ENCODE results near the gene ADRA1B. TPM values are rescaled to one million over a fixed set of nuclear protein-coding genes. Genes with fewer than 3 reads are reported as not detected.

ADRA1B gene
- total RNA-seq, 2 donors from 2014 or later: not detected

- Mint-ChIP-seq H3K9me3 (no peaks in the 10 kb centered on the region), H3K36me3 (ENCODE audit: insufficient read depth in 2 of 2) (no peaks in the 10 kb centered on the region), H3K4me1 (ENCODE audit: low read depth) (peaks cover 8% of the 10 kb centered on the region), H3K4me3 (no peak overlapping the region), H3K27me3 (ENCODE audit: low read depth) (peaks cover 45% of the 10 kb centered on the region), H3K27ac (no peak overlapping the region)
- DNase-seq (no peak), ATAC-seq (replicated peaks in 1 of 2) (no peak)
These were observed 9.8 kb upstream of the ADRA1B start for GRCh38 chr5:159906463-159906862.

DNA sequence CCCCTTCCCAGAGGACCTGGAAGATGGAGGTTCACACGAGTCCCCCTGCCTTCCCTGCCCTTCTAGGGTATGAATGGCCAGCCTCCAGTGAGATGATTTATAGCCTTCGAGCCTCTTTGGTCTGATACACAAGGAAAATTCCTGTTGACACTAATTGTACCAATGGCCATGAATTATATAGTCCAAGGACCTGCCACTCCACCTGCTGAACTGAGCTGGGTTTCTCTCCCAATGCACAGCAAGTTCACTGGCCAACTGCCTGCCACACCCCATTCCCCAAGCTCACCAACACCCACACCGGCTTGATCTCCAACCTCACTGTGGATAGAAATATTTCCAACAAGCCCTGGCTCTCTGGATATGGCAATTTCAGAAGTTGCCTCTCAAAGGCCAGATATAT, 9.3 kb upstream of the ADRA1B start:
- Mint-ChIP-seq H3K4me3 (no peak overlapping the region), H3K4me1 (ENCODE audit: low read depth) (peaks cover 8% of the 10 kb centered on the region), H3K36me3 (ENCODE audit: insufficient read depth in 2 of 2) (no peaks in the 10 kb centered on the region), H3K9me3 (no peaks in the 10 kb centered on the region), H3K27ac (no peak overlapping the region), H3K27me3 (ENCODE audit: low read depth) (peaks cover 48% of the 10 kb centered on the region)
- DNase-seq: no peak
- no peak for ATAC-seq (replicated peaks in 1 of 2)

DNA sequence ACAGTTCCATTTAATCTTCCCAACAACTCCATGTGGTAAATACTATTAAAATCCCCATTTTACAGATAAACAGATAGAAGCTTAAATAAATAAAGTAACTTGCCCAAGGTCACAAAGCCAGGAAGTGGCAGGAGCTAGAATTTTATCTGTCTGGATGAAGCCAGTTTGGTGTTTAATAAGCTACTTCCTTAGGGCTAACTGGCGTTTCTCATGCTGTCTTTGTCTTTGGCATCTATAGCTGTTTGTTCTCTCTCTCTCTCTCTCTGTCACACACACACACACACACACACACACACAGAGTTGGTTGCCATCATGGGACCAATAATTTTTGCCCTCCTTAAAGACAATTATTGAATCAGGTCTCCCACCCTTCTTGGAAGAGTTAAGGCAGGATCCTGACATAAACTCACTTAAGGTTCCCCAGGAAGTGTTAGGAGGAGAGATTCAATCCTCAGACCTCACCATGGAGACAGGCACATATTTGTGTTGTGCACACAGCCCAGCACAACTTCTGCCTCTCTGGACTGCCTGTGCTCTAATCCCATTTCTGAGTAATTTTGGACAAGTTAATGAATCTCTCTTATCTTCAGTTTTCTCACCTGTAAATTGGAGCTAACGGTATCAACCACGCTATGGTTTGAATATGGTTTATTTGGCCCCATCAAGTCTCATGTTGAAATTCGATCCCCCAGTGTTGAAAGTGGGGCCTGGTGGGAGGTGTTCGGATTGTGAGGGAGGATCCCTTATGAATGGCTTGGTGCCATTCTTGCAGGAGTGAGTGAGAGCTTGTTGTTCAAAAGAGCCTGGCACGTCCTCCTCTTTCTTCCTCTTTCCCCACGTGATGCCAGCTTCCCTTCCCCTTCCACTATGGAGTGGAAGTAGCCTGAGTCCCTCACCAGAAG, 8.3 kb upstream of the ADRA1B start:
- Mint-ChIP-seq H3K4me1 (ENCODE audit: low read depth) (peaks cover 8% of the 10 kb centered on the region), H3K4me3 (no peak overlapping the region), H3K27ac (no peak overlapping the region), H3K27me3 (ENCODE audit: low read depth) (peaks cover 53% of the 10 kb centered on the region), H3K9me3 (no peaks in the 10 kb centered on the region), H3K36me3 (ENCODE audit: insufficient read depth in 2 of 2) (no peaks in the 10 kb centered on the region)
- ATAC-seq (replicated peaks in 1 of 2): no peak
- DNase-seq: no peak

DNA sequence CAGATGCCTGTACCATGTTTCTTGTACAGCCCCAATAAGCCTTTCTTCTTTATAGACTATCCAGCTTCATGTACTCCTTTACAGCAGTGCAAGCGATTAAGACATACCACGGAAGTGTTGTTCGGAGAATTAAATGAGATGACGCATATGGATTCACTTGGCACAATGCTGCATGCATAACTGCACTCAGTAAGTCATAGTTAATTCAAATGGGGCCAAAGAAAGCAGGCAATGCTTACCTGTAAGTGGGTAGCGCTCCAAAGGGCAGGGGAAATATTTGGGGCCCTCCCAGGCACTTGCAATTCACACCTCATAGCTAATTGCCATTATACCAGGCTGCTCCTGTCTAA, 7.7 kb upstream of the ADRA1B start:
- peaks cover 8% of the 10 kb centered on the region for H3K4me1 Mint-ChIP-seq (ENCODE audit: low read depth)
- H3K4me3 Mint-ChIP-seq: no peak overlapping the region
- ATAC-seq (replicated peaks in 1 of 2): no peak
- H3K9me3 Mint-ChIP-seq: no peaks in the 10 kb centered on the region
- H3K27me3 Mint-ChIP-seq (ENCODE audit: low read depth): peaks cover 60% of the 10 kb centered on the region
- no peak overlapping the region for H3K27ac Mint-ChIP-seq
- H3K36me3 Mint-ChIP-seq (ENCODE audit: insufficient read depth in 2 of 2): no peaks in the 10 kb centered on the region
- DNase-seq: no peak

DNA sequence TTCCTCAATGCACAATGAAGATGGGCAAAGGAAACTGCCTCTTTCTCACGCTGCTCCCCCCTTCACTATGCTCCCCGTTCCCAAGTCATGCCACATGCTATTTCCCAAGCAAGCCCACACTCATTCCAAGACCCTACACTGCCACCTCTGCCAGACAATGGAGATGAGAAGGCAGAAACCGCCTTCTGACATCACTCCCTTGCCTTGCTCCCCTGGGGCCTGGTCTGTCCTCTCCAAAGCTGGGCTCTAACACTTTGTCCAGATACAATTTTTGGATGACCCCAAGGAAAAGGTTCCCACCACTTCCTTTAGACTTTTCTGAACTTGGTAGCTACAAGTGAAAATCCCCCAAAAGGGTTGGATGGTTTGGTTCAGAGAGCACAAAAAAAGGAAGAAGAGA, 7.2 kb upstream of the ADRA1B start:
- DNase-seq: no peak
- no peak for ATAC-seq (replicated peaks in 1 of 2)
- Mint-ChIP-seq H3K27me3 (ENCODE audit: low read depth) (peaks cover 65% of the 10 kb centered on the region), H3K4me3 (no peak overlapping the region), H3K4me1 (ENCODE audit: low read depth) (peaks cover 8% of the 10 kb centered on the region), H3K36me3 (ENCODE audit: insufficient read depth in 2 of 2) (no peaks in the 10 kb centered on the region), H3K27ac (no peak overlapping the region), H3K9me3 (no peaks in the 10 kb centered on the region)

DNA sequence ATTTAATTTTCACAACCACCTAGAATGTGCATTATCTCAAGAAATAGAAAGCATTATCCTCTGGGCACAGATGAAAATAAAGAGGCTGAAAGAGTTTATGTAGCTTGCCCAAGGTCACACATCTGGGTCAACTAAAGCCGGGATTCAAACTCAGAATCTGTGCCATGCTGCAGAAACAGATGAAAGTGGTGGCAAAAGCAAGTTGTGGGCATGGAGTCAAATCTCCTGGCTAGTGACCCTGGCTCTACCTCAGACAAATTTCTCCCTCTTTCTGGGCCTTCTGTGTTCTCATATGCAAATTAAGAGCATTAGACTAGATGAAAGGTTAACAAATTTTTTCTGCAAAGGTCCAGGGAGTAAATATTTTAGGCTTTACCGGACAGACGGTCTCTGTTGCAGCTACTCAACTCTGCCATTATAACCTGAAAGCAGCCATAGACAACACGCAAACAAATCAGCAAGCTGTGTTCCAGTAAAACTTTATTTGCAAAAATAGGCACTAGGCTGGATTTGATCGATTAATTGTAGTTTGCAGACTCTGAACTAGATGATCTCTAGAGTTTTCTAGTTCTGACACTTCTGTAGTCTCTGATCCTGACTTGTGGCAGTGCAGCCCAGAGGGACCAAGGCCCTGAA, 6.0 kb upstream of the ADRA1B start:
- ATAC-seq (replicated peaks in 1 of 2) (no peak), DNase-seq (no peak)
- Mint-ChIP-seq H3K27me3 (ENCODE audit: low read depth) (peaks cover 65% of the 10 kb centered on the region), H3K27ac (no peak overlapping the region), H3K4me1 (ENCODE audit: low read depth) (peaks cover 4% of the 10 kb centered on the region), H3K4me3 (no peak overlapping the region), H3K9me3 (no peaks in the 10 kb centered on the region), H3K36me3 (ENCODE audit: insufficient read depth in 2 of 2) (no peaks in the 10 kb centered on the region)

- Mint-ChIP-seq H3K27ac (no peak overlapping the region), H3K27me3 (ENCODE audit: low read depth) (peaks cover 69% of the 10 kb centered on the region), H3K4me1 (ENCODE audit: low read depth) (no peaks in the 10 kb centered on the region), H3K36me3 (ENCODE audit: insufficient read depth in 2 of 2) (no peaks in the 10 kb centered on the region), H3K4me3 (no peak overlapping the region), H3K9me3 (no peaks in the 10 kb centered on the region)
- DNase-seq: no peak
- no peak for ATAC-seq (replicated peaks in 1 of 2)
These were observed 5.4 kb upstream of the ADRA1B start for GRCh38 chr5:159910843-159911229.

GRCh38 chr5:159911349-159911748, 4.9 kb upstream of the ADRA1B start:
- Mint-ChIP-seq H3K27ac (no peak overlapping the region), H3K4me1 (ENCODE audit: low read depth) (no peaks in the 10 kb centered on the region), H3K36me3 (ENCODE audit: insufficient read depth in 2 of 2) (no peaks in the 10 kb centered on the region), H3K9me3 (no peaks in the 10 kb centered on the region), H3K4me3 (no peak overlapping the region), H3K27me3 (ENCODE audit: low read depth) (peaks cover 71% of the 10 kb centered on the region)
- no peak for ATAC-seq (replicated peaks in 1 of 2)
- no peak for DNase-seq

DNA sequence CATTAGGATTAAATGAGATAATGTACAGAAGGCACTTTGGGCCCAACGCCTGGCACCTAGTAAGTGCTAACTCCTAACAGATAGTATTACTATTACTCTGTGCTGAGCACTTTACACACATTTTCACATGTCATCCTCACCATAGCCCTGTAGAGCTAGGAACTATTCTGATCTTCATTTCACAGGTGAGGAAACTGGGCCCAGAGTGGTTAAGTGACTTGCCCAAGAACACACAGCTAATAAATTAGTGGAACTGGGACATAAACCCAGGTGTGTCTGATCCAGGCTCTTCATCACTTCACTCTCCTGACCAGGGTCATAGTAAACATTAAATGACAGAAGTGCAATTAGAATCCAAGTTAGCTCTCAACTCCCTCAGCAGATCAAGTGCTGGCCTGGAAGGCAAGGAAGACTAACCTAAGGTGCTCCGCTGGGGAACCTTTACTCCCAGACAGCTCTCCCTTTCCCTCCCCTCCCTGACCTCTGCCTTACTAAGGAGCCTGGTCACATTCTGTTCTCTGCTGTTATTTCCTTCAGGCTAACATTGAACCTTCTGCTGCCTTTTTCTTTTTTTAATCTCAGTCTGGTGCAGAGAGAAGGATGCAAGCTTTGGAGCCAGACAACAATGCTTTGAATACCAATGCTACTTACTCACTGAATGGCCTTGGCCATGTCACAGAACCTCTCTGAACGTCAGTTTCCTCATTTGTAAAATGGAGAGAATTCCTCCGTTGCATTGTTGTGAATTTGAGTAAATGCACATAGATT, 4.1 kb upstream of the ADRA1B start:
- ATAC-seq (replicated peaks in 1 of 2) (no peak), DNase-seq (no peak)
- H3K9me3 Mint-ChIP-seq: no peaks in the 10 kb centered on the region
- no peak overlapping the region for H3K4me3 Mint-ChIP-seq
- H3K36me3 Mint-ChIP-seq (ENCODE audit: insufficient read depth in 2 of 2): no peaks in the 10 kb centered on the region
- no peaks in the 10 kb centered on the region for H3K4me1 Mint-ChIP-seq (ENCODE audit: low read depth)
- no peak overlapping the region for H3K27ac Mint-ChIP-seq
- H3K27me3 Mint-ChIP-seq (ENCODE audit: low read depth): peaks cover 76% of the 10 kb centered on the region

GRCh38 chr5:159913048-159913447, 3.2 kb upstream of the ADRA1B start:
- DNase-seq: no peak
- H3K9me3 Mint-ChIP-seq: no peaks in the 10 kb centered on the region
- ATAC-seq (replicated peaks in 1 of 2): no peak
- H3K4me1 Mint-ChIP-seq (ENCODE audit: low read depth): no peaks in the 10 kb centered on the region
- H3K36me3 Mint-ChIP-seq (ENCODE audit: insufficient read depth in 2 of 2): no peaks in the 10 kb centered on the region
- no peak overlapping the region for H3K27ac Mint-ChIP-seq
- peaks cover 83% of the 10 kb centered on the region for H3K27me3 Mint-ChIP-seq (ENCODE audit: low read depth)
- H3K4me3 Mint-ChIP-seq: no peak overlapping the region

- Mint-ChIP-seq H3K27me3 (ENCODE audit: low read depth) (peaks cover 83% of the 10 kb centered on the region), H3K4me1 (ENCODE audit: low read depth) (no peaks in the 10 kb centered on the region), H3K36me3 (ENCODE audit: insufficient read depth in 2 of 2) (no peaks in the 10 kb centered on the region), H3K4me3 (no peak overlapping the region), H3K9me3 (no peaks in the 10 kb centered on the region), H3K27ac (no peak overlapping the region)
- no peak for ATAC-seq (replicated peaks in 1 of 2)
- no peak for DNase-seq
These were observed 2.8 kb upstream of the ADRA1B start for GRCh38 chr5:159913501-159913900.

DNA sequence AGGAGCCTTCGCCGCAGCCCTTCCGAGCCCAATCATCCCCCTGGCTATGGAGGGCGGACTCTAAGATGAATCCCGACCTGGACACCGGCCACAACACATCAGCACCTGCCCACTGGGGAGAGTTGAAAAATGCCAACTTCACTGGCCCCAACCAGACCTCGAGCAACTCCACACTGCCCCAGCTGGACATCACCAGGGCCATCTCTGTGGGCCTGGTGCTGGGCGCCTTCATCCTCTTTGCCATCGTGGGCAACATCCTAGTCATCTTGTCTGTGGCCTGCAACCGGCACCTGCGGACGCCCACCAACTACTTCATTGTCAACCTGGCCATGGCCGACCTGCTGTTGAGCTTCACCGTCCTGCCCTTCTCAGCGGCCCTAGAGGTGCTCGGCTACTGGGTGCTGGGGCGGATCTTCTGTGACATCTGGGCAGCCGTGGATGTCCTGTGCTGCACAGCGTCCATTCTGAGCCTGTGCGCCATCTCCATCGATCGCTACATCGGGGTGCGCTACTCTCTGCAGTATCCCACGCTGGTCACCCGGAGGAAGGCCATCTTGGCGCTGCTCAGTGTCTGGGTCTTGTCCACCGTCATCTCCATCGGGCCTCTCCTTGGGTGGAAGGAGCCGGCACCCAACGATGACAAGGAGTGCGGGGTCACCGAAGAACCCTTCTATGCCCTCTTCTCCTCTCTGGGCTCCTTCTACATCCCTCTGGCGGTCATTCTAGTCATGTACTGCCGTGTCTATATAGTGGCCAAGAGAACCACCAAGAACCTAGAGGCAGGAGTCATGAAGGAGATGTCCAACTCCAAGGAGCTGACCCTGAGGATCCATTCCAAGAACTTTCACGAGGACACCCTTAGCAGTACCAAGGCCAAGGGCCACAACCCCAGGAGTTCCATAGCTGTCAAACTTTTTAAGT, 819 bp downstream of the ADRA1B start:
- Mint-ChIP-seq H3K4me1 (ENCODE audit: low read depth) (no peaks in the 10 kb centered on the region), H3K27me3 (ENCODE audit: low read depth) (peaks cover 69% of the 10 kb centered on the region), H3K4me3 (peak overlapping the region; percentile 65 to 68), H3K9me3 (no peaks in the 10 kb centered on the region), H3K36me3 (ENCODE audit: insufficient read depth in 2 of 2) (no peaks in the 10 kb centered on the region), H3K27ac (no peak overlapping the region)
- no peak for ATAC-seq (replicated peaks in 1 of 2)
- no peak for DNase-seq
